ENCODE measurements around the gene TSPO.

GRCh38 chr22:43172191-43172590, 20.8 kb downstream of the TSPO start:
- TF ChIP-seq CTCF (IDR thresholded peaks at IDR 0.05) (no peak), POLR2A (IDR thresholded peaks at IDR 0.05) (no peak)
